A549 (cell line): ENCODE data around the gene PCBP3. TPM values are rescaled to one million over a fixed set of nuclear protein-coding genes. Genes with fewer than 3 reads are reported as not detected.
"Not testable (repeated sequence)": the region's sequence is repeated elsewhere in the genome, so short reads cannot be mapped to it uniquely, and the experiment has no call there.

ENCODE experiments used
- ATAC-seq, 2 experiments: fragments of 200-7000 bp in 1 of 2; fragments of >200 bp in 1 of 2; cut with Nextera tagmentation in 1 of 2; cut with Tn5 transposase in 1 of 2; 3 replicates each; pipeline versions ENCODE4 v1.8.0 to v1.9.1; 2018 to 2020; ENCODE audit warnings: mild to moderate bottlenecking in 1 of 2, moderate library complexity in 1 of 2
- CTCF ChIA-PET: fragments of 300-600 bp; sonication (Branson Sonifier 250); formaldehyde crosslinking; extraction: SDS; loops from one replicate; lab custom pipeline; 2021; ENCODE audit warnings: antibody characterized with exemption, inconsistent platforms; lab: Yijun Ruan, JAX
- POLR2A ChIA-PET: fragments of 350-600 bp; formaldehyde crosslinking; extraction: SDS; loops from one replicate; lab custom pipeline; 2021; ENCODE audit warnings: antibody characterized with exemption, inconsistent platforms; lab: Yijun Ruan, JAX
- DNase-seq, 2 experiments: peaks; one replicate each; pipeline versions ENCODE4 v3.0.0 to v3.0.0-alpha.2; 2011 to 2016; ENCODE audit warnings: low read depth in 1 of 2, low spot score in 1 of 2
- FAIRE-seq: peaks from 2 replicates; lab custom pipeline; 2011; peaks lifted over from hg19 to GRCh38; lab: Jason Lieb, UNC
- H3K27ac ChIP-seq, 2 experiments: fragments of >200 bp; sonication (Bioruptor Twin); formaldehyde crosslinking; 3 replicates each; pipeline ENCODE4 v1.5.1; 2016 to 2017
- H3K4me1 ChIP-seq: fragments of >200 bp; sonication (Bioruptor Twin); formaldehyde crosslinking; 3 replicates; pipeline ENCODE4 v1.6.1; 2016
- H3K4me2 ChIP-seq: fragments of >200 bp; sonication (Bioruptor Twin); formaldehyde crosslinking; 3 replicates; pipeline ENCODE4 v1.6.1; 2016
- H3K4me3 ChIP-seq: fragments of >200 bp; sonication (Bioruptor Twin); formaldehyde crosslinking; 3 replicates; pipeline ENCODE4 v1.5.1; 2016
- H3K9me3 ChIP-seq: fragments of >200 bp; sonication (Bioruptor Twin); formaldehyde crosslinking; 3 replicates; pipeline ENCODE4 v1.6.1; 2016
- BCL3 ChIP-seq: fragments of >200 bp; sonication (Bioruptor Twin); formaldehyde crosslinking; IDR thresholded peaks from 3 replicates; pipeline ENCODE4 v1.6.1; 2016
- CBX8 ChIP-seq: fragments of 200-600 bp; sonication (generic); IDR thresholded peaks from 2 replicates; pipeline ENCODE4 v1.6.1; 2016
- EHF ChIP-seq: fragments of 250-450 bp; sonication (Bioruptor Pico); IDR thresholded peaks from 2 replicates; pipeline ENCODE4 v1.5.0; 2020; ENCODE audit warnings: mild to moderate bottlenecking
- KDM5A ChIP-seq: fragments of 200-600 bp; sonication (generic); IDR thresholded peaks from 2 replicates; pipeline ENCODE4 v1.6.1; 2016; ENCODE audit warnings: antibody characterized with exemption, mild to moderate bottlenecking
- NR3C1 ChIP-seq: fragments of >200 bp; sonication (Bioruptor Twin); formaldehyde crosslinking; IDR thresholded peaks from 3 replicates; pipeline ENCODE4 v1.6.1; 2017
- POLR2AphosphoS2 ChIP-seq: conservative IDR thresholded peaks from 2 replicates; pipeline ENCODE4 v1.6.1; 2012; ENCODE audit warnings: low read length, improper control_type of control experiment, inconsistent platforms
- RAD21 ChIP-seq, 2 experiments: fragments of >200 bp in 1 of 2; sonication (Bioruptor Twin) in 1 of 2; formaldehyde crosslinking in 1 of 2; IDR thresholded peaks in 1 of 2; conservative IDR thresholded peaks in 1 of 2; 2 replicates in 1 of 2; 3 replicates in 1 of 2; pipeline ENCODE4 v1.6.1; 2012 to 2018; ENCODE audit warnings: inconsistent platforms in 1 of 2
- RARB ChIP-seq: fragments of 250-450 bp; sonication (Bioruptor Pico); IDR thresholded peaks from 2 replicates; pipeline ENCODE4 v1.8.0; 2021; ENCODE audit warnings: mild to moderate bottlenecking, moderate library complexity
- RNF2 ChIP-seq: fragments of 200-600 bp; sonication (generic); IDR thresholded peaks from 2 replicates; pipeline ENCODE4 v1.6.1; 2016; ENCODE audit warnings: low read depth, mild to moderate bottlenecking, antibody characterized with exemption, moderate library complexity, borderline replicate concordance
- SMC3 ChIP-seq: fragments of >200 bp; sonication (Bioruptor Twin); formaldehyde crosslinking; IDR thresholded peaks from 3 replicates; pipeline ENCODE4 v1.6.1; 2018; ENCODE audit warnings: inconsistent platforms
- ZSCAN20 ChIP-seq: fragments of 250-450 bp; sonication (Bioruptor Pico); IDR thresholded peaks from 2 replicates; pipeline ENCODE4 v1.8.0; 2022; ENCODE audit warnings: mild to moderate bottlenecking, moderate library complexity
- WGBS: methylation state at CpG from one replicate; pipeline ENCODE4 v1.1.6; 2017; ENCODE audit errors: missing lambda C conversion rate; 5-methylcytosine and 5-hydroxymethylcytosine counted together
- polyA plus RNA-seq, 4 experiments: library from polyadenylated mRNA; depleted of rRNA in 3 of 4; stranded (reverse); fragments of >200 nt; fragmentation: RNase III in 1 of 4; extraction: RNeasy Plus Mini Kit Qiagen cat#74134 plus additional on column Dnase treatment in 1 of 4; gene quantifications; 2 replicates in 3 of 4; 3 replicates in 1 of 4; pipeline ENCODE4 v1.2.3, GENCODE V29; 2011 to 2017
- TF ChIP-seq, protein P1 (sequence below): fragments of >200 bp; sonication (Bioruptor Twin); formaldehyde crosslinking; IDR thresholded peaks from 3 replicates; pipeline ENCODE4 v1.5.1; 2016
- TF ChIP-seq, protein P2 (sequence below): IDR thresholded peaks from 2 replicates; pipeline ENCODE4 v1.6.1; 2012
- TF ChIP-seq, protein P3 (sequence below): fragments of 150-350 bp; IDR thresholded peaks from 2 replicates; pipeline ENCODE4 v1.6.1; 2014; ENCODE audit warnings: low read depth, mild to moderate bottlenecking, low read length

The PCBP3 gene
- polyA plus RNA-seq, 2 of the 4 experiments (the other 2 are of a cell fraction): 0.30 to 0.34 TPM

- no peak for TF ChIP-seq POLR2AphosphoS2
- TF ChIP-seq, all 56 proteins: peak for 0
These were observed 165.9 kb downstream of the PCBP3 start (continued) for GRCh38 chr21:45809421-45809820.

DNA sequence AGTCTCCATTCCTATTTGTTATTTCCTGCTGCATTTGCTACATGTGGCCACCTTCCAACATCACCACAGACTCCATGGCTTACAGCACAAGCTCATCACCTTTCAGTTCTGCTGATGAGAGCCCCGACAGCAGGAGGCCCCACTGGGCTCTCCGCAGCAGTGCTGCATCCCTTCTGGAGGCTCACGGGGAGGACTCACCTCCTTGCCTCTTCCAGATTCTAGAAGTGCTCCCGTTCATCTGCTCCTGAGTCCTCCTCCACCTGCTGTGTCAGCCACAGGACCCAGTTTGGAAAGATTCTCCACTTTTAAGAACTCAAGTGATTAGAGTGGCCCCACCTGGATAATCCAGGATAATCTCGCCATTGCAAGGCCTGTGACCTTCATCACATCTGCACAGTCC lies 167.6 kb downstream of the PCBP3 start:
- TF ChIP-seq KDM5A (no peak), EHF (no peak), SMC3 (no peak), RARB (CRISPR knock-in tag) (no peak), RAD21 (conservative IDR thresholded peaks at IDR 0.05 in 1 of 2, IDR thresholded peaks at IDR 0.05 in 1 of 2) (no peak), ZSCAN20 (CRISPR knock-in tag) (no peak), NR3C1 (no peak), RNF2 (no peak), CBX8 (no peak), BCL3 (no peak)
- TF ChIP-seq, protein P1, sequence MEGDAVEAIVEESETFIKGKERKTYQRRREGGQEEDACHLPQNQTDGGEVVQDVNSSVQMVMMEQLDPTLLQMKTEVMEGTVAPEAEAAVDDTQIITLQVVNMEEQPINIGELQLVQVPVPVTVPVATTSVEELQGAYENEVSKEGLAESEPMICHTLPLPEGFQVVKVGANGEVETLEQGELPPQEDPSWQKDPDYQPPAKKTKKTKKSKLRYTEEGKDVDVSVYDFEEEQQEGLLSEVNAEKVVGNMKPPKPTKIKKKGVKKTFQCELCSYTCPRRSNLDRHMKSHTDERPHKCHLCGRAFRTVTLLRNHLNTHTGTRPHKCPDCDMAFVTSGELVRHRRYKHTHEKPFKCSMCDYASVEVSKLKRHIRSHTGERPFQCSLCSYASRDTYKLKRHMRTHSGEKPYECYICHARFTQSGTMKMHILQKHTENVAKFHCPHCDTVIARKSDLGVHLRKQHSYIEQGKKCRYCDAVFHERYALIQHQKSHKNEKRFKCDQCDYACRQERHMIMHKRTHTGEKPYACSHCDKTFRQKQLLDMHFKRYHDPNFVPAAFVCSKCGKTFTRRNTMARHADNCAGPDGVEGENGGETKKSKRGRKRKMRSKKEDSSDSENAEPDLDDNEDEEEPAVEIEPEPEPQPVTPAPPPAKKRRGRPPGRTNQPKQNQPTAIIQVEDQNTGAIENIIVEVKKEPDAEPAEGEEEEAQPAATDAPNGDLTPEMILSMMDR: no peak
- TF ChIP-seq, protein P2, sequence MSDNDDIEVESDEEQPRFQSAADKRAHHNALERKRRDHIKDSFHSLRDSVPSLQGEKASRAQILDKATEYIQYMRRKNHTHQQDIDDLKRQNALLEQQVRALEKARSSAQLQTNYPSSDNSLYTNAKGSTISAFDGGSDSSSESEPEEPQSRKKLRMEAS: no peak
- TF ChIP-seq, protein P3, sequence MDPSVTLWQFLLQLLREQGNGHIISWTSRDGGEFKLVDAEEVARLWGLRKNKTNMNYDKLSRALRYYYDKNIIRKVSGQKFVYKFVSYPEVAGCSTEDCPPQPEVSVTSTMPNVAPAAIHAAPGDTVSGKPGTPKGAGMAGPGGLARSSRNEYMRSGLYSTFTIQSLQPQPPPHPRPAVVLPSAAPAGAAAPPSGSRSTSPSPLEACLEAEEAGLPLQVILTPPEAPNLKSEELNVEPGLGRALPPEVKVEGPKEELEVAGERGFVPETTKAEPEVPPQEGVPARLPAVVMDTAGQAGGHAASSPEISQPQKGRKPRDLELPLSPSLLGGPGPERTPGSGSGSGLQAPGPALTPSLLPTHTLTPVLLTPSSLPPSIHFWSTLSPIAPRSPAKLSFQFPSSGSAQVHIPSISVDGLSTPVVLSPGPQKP: no peak
- no peak for ATAC-seq
- ChIA-PET POLR2A (no interaction called here), CTCF (interaction anchor here (1.1 to 1.3 kb wide), 2 partner anchors 9 to 12 kb away, joined by 3 read pairs; no protein-coding TSS in a partner anchor)
- no peak for FAIRE-seq
- DNase-seq: no peak
- WGBS: 56% methylated on average over 4 of the region's 5 CpGs
- no peak overlapping the region for H3K4me3 ChIP-seq
- no peak overlapping the region for H3K4me2 ChIP-seq
- H3K9me3 ChIP-seq: no peaks in the 10 kb centered on the region
- no peak overlapping the region for H3K27ac ChIP-seq
- no peaks in the 10 kb centered on the region for H3K4me1 ChIP-seq

GRCh38 chr21:45814210-45814940 lies 170.8 kb downstream of the PCBP3 start:
- FAIRE-seq, POLR2A ChIA-PET, H3K4me3 ChIP-seq, H3K4me2 ChIP-seq, H3K9me3 ChIP-seq, ATAC-seq, H3K27ac ChIP-seq, DNase-seq: not testable (repeated sequence)
- CTCF ChIA-PET: interaction anchor here (2.0 kb wide), 1 partner anchor 258 kb away, joined by 8 read pairs; no protein-coding TSS in a partner anchor
- peaks cover 17% of the 10 kb centered on the region for H3K4me1 ChIP-seq

DNA sequence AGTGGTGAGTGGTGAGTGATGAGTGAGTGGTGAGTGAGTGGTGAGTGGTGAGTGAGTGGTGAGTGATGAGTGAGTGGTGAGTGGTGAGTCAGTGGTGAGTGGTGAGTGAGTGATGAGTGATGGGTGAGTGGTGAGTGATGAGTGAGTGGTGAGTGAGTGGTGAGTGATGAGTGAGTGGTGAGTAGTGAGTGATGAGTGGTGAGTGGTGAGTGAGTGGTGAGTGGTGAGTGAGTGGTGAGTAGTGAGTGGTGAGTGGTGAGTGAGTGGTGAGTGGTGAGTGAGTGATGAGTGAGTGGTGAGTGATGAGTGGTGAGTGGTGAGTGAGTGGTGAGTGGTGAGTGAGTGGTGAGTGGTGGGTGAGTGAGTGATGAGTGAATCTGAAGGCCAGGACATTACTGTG lies 172.3 kb downstream of the PCBP3 start:
- peaks cover 27% of the 10 kb centered on the region for H3K4me1 ChIP-seq
- H3K4me2 ChIP-seq, POLR2A ChIA-PET, DNase-seq, H3K27ac ChIP-seq, ATAC-seq, H3K4me3 ChIP-seq, H3K9me3 ChIP-seq, CTCF ChIA-PET, FAIRE-seq: not testable (repeated sequence)
